ENCODE results near the gene MPO. TPM values are rescaled to one million over a fixed set of nuclear protein-coding genes. Genes with fewer than 3 reads are reported as not detected.

The MPO gene
- total RNA-seq, 1 experiment from 2014 or later: not detected

- no peak overlapping the region for H3K4me3 ChIP-seq (replicated peaks in 1 of 2; ENCODE audit: low read depth in 1 of 2, low read length in 2 of 2)
- no peak overlapping the region for H3K4me2 ChIP-seq (ENCODE audit: low read length)
- no TSS peak for BruUV-seq (replicated peaks)
- no peaks in the 10 kb centered on the region for H4K20me1 ChIP-seq (ENCODE audit: insufficient read depth)
- no peaks in the 10 kb centered on the region for H3K9me3 ChIP-seq (ENCODE audit: control insufficient read depth in 1 of 2, insufficient read depth in 1 of 2, low read depth in 1 of 2, low read length in 2 of 2)
- POLR2A ChIA-PET: no interaction called here
- RAD21 ChIA-PET (ENCODE audit: low non-redundant PET in 1 of 2, low total read pairs in 2 of 2, uncharacterized antibody in 2 of 2, unreplicated experiment in 2 of 2): interaction anchor here in 1 of 2 experiments (0.6 kb wide), 1 partner anchor 209 kb away, joined by 3 read pairs; no protein-coding TSS in a partner anchor
- no peak overlapping the region for H3K9ac ChIP-seq (ENCODE audit: low read length)
- H2AFZ ChIP-seq (ENCODE audit: low read depth, low read length, poor library complexity, severe bottlenecking): no peak overlapping the region
- no peak for TF ChIP-seq EGR1 (IDR thresholded peaks at IDR 0.05; ENCODE audit: low read depth)
- TF ChIP-seq EZH2 (IDR thresholded peaks at IDR 0.05): no peak
- no peak for TF ChIP-seq SRF (IDR thresholded peaks at IDR 0.05; ENCODE audit: low read depth)
- no peak for TF ChIP-seq EZH2phosphoT487 (IDR thresholded peaks at IDR 0.05; ENCODE audit: borderline replicate concordance)
- TF ChIP-seq SP1 (IDR thresholded peaks at IDR 0.05; ENCODE audit: low read depth): no peak
- no peak for TF ChIP-seq ELF1 (IDR thresholded peaks at IDR 0.05; ENCODE audit: borderline replicate concordance, low read depth)
- no peak for TF ChIP-seq POLR2A (IDR thresholded peaks at IDR 0.05; ENCODE audit: borderline replicate concordance, extremely low read depth, insufficient read depth, insufficient read length)
- TF ChIP-seq ZNF274 (IDR thresholded peaks at IDR 0.05; ENCODE audit: low read depth, low read length): no peak
- no peak for TF ChIP-seq ATF3 (IDR thresholded peaks at IDR 0.05)
- no peak for TF ChIP-seq RAD21 (IDR thresholded peaks at IDR 0.05; ENCODE audit: low read depth)
- no peak for TF ChIP-seq ZBTB33 (IDR thresholded peaks at IDR 0.05; ENCODE audit: extremely low read depth, insufficient replicate concordance, low read length)
- TF ChIP-seq JUND (IDR thresholded peaks at IDR 0.05): no peak
- H3K27me3 ChIP-seq (ENCODE audit: insufficient read depth, low read length): no peaks in the 10 kb centered on the region
- H3K9me2 ChIP-seq (ENCODE audit: insufficient read depth): no peaks in the 10 kb centered on the region
- intact Hi-C loops (cut with micrococcal nuclease): no loop called here
- no peaks in the 10 kb centered on the region for H3K79me2 ChIP-seq (ENCODE audit: insufficient read depth, low read length)
- ATAC-seq (no peak), DNase-seq (ENCODE audit: low read depth, low spot score) (no peak)
- peaks cover 0 to 9% of the 10 kb centered on the region in 2 experiments; a peak in 2 of 4 replicates for H3K4me1 ChIP-seq (ENCODE audit: control insufficient read depth in 1 of 2, insufficient read depth in 2 of 2, low read length in 2 of 2)
- H3K36me3 ChIP-seq (ENCODE audit: control insufficient read depth in 1 of 2, insufficient read depth in 2 of 2, low read length in 2 of 2): no peaks in the 10 kb centered on the region
- H3K27ac ChIP-seq (ENCODE audit: low read depth, low read length): no peak overlapping the region
- CTCF ChIA-PET: interaction anchor here (4.8 kb wide), 1 partner anchor 11 kb away, joined by 27 read pairs; no protein-coding TSS in a partner anchor
These were observed 25.6 kb upstream of the MPO start for GRCh38 chr17:58306131-58306951.
